Activated CD4-positive, alpha-beta T cell treated with anti-CD3 and anti-CD28 coated beads for 24 hours (primary cell): Measurements from ENCODE around the gene ARSD.
"Not testable (repeated sequence)": the region's sequence is repeated elsewhere in the genome, so short reads cannot be mapped to it uniquely, and the experiment has no call there.

ENCODE experiments used
- DNase-seq, 2 donors: peaks; one replicate each; pipeline ENCODE4 v3.0.0-alpha.2; 2020; ENCODE audit warnings: low read depth in 2 of 2

The ARSD gene

DNA sequence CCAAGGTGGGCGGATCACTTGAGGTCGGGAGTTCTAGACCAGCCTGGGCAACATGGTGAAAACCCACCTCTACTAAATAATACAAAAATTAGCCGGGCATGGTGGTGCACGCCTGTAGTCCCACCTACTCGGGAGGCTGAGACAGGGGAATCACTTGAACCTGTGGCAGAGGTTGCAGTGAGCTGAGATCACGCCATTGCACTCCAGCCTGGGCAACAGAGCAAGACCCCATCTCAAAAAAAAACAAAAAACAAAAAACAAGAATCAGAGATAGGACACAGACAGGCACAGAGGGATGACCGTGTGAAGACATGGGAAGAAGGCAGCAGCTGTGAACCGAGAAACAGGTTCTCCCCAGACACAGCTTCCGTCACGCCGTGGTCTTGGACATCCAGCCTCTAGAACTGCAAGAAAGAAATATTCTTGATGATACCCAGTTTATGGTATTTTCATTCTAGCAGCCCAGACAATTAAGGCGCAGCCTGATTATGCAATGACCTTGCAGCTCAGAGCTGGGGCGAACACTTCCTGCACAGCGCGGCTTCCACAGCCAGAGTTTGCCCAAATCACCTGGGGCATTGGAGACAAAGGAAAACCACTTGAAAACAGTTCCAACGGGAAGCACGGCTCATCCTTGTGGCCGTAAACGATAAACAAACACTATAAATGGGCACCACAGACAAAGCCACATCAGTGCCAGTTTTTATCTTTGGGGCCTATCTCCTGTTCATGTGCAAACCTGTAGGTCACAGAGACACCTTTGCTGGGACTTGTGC is 4.2 kb upstream of the ARSD start:
- no peak for DNase-seq

DNA sequence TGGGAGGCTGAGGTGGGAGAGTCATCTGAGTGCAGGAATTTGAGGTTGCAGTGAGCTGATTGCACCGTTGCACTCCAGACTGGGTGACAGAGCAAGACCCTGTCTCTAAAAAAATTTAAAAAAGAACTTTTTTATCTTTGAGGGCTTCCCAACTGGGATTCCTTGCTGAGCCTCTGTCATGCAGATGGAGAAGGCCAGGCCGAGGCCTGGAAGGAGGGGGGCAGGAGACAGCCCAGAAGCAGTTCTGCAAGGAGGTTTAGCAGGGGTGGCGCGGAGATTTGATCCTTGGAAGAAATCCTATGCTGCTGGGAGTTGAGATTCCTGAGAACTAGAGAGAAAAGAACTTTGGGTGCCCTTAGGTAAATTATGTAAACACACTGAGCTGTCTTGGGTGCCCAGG is 2.5 kb upstream of the ARSD start:
- DNase-seq: no peak

GRCh38 chrX:2931155-2931554 is 2.0 kb upstream of the ARSD start:
- no peak for DNase-seq

DNA sequence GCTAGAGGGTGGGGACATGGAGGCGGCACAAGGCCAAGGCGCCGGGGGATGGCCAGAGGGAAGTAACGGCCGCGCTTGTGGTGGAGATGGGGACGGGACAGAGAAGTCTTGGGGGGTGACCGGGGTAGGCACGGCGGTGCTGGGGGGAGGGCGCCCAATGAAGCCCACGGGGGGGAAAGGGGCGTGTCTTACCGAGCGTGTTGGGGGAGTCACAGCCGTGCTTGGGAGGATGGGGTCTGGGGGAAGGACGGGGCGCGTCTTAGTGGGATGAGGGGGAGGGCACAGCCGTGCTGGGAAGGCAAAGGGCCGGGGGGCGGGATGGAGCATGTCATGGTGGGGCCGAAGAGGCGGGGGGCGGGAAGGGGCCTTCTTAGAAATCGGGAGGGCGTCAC is 952 bp downstream of the ARSD start:
- no peak for DNase-seq

DNA sequence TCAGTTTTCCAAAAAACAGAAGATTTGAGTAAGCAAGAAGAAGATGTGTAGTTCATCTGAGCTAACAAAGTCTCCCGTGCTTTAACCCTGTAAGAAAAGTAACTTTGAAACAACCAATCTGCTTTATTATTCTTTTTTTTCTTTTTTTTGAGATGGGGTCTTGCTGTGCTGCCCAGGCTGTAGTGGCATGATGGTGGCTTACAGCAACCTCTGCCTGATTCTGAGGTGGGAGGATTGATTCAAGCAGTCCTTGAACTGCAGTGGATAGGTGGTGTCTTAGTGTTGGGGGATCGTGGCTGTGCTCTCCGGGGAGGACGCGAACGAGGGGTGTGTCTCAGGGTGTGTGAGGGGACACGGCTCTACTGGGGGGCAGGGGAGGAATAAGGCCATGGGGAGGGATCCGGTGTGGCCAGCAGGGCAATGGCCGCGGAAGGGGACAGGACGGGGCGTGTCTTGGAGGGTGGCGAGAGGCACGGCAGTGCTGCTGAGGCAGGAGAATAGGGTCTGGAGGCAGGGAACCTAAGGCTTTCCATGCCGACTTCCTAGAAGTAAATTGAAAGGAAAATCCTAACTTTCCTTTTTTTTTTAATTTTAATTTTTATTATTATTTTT is 2.4 kb downstream of the ARSD start:
- no peak for DNase-seq

- not testable (repeated sequence) for DNase-seq
These were observed 2.9 kb downstream of the ARSD start for GRCh38 chrX:2926255-2926654.

GRCh38 chrX:2924151-2924550 is 5.0 kb downstream of the ARSD start:
- DNase-seq: no peak

DNA sequence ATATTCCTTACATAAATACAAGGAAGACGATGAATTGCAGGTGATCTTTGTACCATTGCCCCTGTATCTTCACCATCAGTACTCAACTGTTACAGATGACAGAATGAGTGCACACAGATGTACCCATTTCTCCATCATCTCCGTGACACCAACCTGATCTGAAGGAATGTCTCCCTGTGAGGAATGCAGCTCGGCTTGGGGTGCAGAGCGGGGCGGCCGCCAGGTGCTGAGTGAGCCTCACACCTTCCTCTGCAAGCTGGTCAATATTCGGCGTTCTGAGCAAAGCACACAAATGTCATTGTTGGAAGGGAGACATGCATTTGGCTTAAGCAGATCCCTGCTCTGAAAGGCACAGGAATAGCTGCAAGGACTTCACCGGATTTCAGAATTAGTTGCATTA is 7.4 kb downstream of the ARSD start:
- DNase-seq: no peak

DNA sequence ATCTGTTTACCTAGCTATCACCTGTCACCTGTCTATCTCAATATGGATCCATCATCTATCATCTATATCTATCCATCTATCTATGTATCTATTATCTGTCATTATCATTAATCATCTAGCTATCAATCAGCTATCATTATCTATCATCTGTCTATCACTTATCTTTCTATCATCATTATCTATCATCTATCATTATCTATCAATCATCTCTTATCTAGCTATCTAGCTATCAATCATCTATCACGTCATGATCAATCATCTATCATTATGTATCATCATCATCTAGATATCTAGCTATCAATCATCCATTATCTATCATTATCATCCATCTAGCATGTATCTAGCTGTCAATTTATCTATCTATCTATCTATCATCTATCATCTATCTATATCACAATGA is 7.9 kb downstream of the ARSD start:
- DNase-seq: no peak

- no peak for DNase-seq
These were observed 11.4 kb downstream of the ARSD start for GRCh38 chrX:2917767-2918166.

DNA sequence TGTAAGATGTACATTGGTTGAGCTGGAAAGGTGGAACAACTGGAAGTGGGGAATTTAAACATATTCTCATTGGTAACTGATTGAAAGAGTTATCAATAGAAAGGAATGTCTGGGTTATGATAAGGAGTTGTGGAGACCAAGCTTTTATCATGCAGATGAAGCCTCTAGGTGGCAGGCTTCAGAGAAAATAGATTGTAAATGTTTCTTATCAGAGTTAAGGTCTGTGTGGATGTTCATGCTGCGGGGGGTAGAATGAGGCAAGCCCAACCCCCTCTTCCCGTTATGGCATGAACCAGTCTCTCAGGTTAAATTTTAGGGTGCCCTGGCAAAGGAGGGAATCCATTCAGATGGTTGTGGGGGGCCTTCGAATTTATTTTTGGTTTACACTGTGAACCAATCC is 16.0 kb downstream of the ARSD start:
- DNase-seq: no peak

DNA sequence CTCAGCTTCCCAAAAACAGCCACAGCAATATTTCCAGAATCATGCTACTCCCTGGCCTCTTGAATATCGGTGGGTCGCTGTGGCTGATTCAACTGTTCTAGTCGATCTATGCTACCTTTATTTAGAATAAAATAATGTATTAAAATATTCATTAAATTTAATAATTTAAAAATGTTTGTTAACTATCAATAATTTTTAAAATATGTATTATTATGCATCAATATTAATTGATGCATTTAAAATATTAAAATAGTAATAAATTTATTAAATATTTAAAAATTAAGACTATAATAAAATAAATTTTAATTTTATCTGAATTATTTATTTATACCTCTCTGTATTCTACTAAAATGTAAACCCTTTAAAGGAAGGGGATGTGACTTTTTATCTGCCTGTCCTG is 19.0 kb downstream of the ARSD start:
- DNase-seq: no peak

DNA sequence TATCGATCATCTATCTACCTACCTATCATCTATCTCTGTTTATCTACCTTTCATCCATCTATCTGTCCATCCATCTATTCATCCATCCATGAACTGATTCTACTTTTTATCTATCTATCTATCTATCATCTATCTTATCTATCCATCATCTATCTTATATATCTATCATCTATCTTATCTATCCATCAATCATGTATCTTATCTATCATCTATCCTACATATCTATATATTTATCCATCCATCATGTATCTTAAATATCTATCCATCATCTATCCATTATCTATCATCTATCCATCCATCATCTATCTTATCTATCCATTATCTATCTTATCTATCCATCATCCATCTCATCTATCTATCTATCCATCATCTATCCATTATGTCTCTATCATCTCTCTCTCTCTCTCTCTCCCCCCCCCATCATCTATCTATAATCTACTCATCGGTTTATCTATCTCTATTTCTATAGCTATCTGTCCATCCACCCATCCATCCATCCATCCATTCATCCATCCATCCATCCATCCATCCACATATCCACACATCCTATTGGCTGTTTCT is 20.9 kb downstream of the ARSD start:
- no peak for DNase-seq

DNA sequence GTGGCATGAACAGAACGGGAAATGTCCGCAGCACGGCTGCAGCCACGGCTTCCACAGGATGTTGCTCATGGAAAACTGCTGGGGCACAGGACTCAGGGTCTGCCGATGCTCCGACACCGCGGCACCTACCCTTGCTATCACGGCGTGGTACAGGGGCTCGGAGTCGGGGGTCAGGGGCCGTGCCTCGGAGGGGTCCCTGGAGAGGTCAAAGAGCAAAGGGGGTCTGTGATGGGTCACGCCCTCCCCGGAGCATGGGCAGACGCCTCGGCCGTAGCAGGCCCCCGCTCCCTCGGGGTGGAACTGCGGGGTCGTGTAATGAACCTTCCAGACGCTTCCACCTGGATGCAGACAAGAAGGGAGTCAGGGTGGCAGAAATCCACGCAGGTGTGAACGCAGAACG is 21.8 kb downstream of the ARSD start:
- DNase-seq: no peak

- DNase-seq: no peak
These were observed 25.8 kb downstream of the ARSD start for GRCh38 chrX:2903366-2903765.

- DNase-seq: no peak
These were observed 26.3 kb downstream of the ARSD start for GRCh38 chrX:2902841-2903240.

DNA sequence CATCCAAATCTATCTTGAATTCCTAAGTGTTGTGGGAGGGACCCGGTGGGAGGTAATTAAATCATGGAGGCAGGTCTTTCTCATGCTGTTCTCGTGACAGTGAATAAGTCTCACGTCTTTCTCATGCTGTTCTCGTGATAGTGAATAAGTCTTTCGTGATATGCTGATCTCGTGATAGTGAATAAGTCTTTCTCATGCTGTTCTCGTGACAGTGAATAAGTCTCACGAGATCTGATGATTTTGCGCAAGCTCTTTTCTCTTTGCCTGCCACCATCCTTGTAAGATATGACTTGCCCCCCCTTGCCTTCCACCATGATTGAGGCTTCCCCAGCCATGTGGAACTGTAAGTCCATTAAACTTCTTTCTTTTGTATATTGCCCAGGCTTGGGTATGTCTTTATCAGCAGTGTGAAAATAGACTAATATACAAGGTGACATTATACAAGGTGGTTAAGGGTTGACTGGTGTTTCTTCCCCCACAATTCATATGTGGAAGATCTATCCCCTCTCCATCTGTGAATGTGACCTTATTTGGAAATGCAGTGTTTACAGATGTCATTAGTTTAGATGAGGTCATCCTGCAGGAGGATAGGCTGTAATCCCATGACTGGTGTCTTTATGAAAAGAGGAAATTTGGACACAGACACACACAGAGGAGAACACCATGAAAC is 27.6 kb downstream of the ARSD start:
- no peak for DNase-seq

- DNase-seq: no peak
These were observed 30.2 kb downstream of the ARSD start for GRCh38 chrX:2898846-2899512.

DNA sequence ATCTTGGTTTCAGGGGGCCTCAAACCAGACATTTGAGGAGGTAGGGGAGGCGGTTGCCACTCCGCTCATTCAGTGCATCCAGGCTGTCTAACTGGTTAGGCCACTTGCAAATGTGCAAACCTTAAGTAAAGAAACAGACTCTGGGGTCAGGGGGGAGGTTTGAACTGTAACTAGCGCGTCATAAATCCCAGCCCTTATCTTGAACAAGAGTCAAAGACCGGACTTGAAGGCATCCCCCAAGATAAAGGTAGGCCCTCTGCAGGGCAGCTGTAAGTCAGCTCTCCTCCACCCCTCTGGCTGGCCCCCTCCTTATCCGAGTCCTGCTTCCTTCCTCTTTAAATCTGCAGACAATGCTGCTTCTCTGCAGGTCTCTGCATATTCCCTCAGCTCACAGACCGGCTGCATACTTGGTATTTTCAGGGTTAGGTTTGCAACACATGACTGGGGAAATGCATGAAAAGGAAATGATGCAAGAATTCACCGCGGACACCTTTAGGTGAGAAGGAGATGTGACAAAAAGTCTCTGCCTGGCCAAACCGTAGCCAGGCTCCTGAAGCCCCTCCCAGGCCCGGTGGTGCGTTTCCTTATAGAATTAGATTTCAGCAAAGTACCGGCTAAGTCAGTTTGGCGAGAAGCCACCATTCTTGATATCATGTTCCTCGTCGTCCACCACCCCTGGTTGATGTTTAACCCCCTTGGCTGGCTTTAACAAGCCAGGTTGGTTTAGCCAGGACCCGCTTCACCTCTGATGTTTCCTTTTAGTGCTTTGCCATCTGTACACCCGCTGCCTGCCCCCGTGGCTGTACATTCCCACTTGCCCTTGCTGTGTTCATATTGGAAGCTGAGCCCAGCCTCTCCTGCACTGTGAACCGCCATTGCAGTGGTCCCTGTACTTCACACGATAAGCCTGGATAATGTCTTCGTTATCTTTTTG is 31.2 kb downstream of the ARSD start:
- not testable (repeated sequence) for DNase-seq

GRCh38 chrX:2897311-2897689 is 31.8 kb downstream of the ARSD start:
- no peak for DNase-seq

GRCh38 chrX:2894885-2895292 is 34.2 kb downstream of the ARSD start:
- no peak for DNase-seq
